ENCODE data around the gene TMED5. TPM values are rescaled to one million over a fixed set of nuclear protein-coding genes. Genes with fewer than 3 reads are reported as not detected.
"Not testable (repeated sequence)": the region's sequence is repeated elsewhere in the genome, so short reads cannot be mapped to it uniquely, and the experiment has no call there.

The TMED5 gene
- total RNA-seq, 2 donors from 2014 or later: 63.4 to 66.4 TPM

DNA sequence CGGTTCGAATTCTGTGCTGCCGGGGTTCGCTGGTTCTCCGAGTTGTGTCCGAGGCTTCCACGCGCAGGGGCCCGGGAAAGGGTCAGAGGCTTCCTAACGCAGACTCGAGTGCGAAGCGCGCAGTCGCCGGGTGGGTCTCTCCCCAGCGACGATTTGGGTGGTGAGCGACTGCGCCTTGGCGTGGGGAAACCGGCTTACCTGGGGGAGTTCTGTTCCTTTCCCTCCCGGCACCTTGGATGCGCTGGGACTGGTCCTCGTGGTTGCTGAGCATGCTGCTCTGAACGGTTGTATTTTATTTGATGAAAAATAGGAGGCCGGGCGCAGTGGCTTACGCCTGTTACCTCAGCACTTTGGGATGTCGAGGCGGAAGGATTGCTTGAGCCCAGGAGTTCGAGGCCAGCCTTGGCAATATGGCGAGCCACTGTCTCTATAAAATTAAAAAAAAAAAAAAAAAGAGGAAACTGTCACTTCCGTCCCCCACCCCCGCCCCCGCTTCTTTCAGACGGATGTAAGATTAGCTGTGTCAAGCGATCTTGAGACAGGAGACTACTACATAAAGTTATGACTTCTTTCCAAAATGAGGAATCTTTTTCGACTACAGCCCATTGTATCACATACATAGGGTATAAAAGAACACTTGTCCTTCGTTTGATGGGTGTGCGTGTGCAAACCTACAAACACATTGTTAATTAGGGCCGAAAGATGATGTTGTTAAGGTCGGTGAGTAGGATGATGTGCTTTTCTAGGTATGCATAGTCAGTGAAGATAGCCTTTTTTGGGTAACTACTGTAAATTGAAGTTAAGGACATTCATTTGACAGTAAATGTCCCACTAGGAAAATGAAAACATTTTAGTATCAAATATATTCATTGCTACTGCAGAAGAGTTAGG lies 755 bp upstream of the TMED5 start, which contains the start of gene CCDC18:
CCDC18 (plus strand) TSS at position 2 of the 891 bp plus-strand sequence. CDS start 2,638 bp downstream, outside the sequence.
- H3K27me3 ChIP-seq: no peaks in the 10 kb centered on the region
- DNase-seq: no peak
- peaks cover 6% of the 10 kb centered on the region for H3K4me1 ChIP-seq
- H3K36me3 ChIP-seq: no peaks in the 10 kb centered on the region
- peak within 1 kb of the TSS; percentile 99 for H3K27ac ChIP-seq
- H3K4me3 ChIP-seq: peak within 1 kb of the TSS; percentile 83
- H3K9me3 ChIP-seq: no peaks in the 10 kb centered on the region
- H3K9ac ChIP-seq (ENCODE audit: low read depth in 2 of 2, low read length in 2 of 2): peak within 1 kb of the TSS; percentile 98 to 99
- intact Hi-C loops (cut with DNase I): loop anchor here (5.0 kb wide), 1 partner anchor 104 kb away; the partner anchor contains the start of gene MTF2
- TF ChIP-seq, protein P1, sequence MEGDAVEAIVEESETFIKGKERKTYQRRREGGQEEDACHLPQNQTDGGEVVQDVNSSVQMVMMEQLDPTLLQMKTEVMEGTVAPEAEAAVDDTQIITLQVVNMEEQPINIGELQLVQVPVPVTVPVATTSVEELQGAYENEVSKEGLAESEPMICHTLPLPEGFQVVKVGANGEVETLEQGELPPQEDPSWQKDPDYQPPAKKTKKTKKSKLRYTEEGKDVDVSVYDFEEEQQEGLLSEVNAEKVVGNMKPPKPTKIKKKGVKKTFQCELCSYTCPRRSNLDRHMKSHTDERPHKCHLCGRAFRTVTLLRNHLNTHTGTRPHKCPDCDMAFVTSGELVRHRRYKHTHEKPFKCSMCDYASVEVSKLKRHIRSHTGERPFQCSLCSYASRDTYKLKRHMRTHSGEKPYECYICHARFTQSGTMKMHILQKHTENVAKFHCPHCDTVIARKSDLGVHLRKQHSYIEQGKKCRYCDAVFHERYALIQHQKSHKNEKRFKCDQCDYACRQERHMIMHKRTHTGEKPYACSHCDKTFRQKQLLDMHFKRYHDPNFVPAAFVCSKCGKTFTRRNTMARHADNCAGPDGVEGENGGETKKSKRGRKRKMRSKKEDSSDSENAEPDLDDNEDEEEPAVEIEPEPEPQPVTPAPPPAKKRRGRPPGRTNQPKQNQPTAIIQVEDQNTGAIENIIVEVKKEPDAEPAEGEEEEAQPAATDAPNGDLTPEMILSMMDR (IDR thresholded peaks at IDR 0.05): no peak

DNA sequence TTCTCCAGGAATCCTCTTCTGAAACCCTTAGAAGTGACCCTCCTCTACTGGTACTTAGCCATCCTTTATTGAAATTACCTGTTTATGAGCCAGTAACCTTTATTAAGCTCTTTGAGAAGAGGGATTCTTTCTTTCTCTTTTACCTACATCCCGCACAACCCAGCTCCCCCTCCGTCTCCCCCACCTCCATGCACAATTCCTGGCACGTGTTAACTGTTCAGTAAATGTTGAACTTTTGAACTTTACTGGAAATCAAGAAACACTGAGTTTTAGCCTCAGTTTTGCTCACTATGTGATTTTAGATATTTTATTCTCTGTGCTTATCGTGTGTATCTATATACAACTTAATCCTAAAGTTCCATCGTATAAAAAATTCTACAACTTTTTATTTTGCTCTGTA lies 1.8 kb downstream of the TMED5 start:
- peak overlapping the region; percentile 83 for H3K4me3 ChIP-seq
- peak overlapping the region in 1 of 2 donors; percentile 9 for H3K9ac ChIP-seq (ENCODE audit: low read depth in 2 of 2, low read length in 2 of 2)
- H3K27ac ChIP-seq: no peak overlapping the region
- H3K9me3 ChIP-seq: no peaks in the 10 kb centered on the region
- H3K27me3 ChIP-seq: no peaks in the 10 kb centered on the region
- H3K36me3 ChIP-seq: no peaks in the 10 kb centered on the region
- TF ChIP-seq, protein P1 (IDR thresholded peaks at IDR 0.05): no peak
- DNase-seq: no peak
- intact Hi-C loops (cut with DNase I): no loop called here
- peaks cover 6% of the 10 kb centered on the region for H3K4me1 ChIP-seq

DNA sequence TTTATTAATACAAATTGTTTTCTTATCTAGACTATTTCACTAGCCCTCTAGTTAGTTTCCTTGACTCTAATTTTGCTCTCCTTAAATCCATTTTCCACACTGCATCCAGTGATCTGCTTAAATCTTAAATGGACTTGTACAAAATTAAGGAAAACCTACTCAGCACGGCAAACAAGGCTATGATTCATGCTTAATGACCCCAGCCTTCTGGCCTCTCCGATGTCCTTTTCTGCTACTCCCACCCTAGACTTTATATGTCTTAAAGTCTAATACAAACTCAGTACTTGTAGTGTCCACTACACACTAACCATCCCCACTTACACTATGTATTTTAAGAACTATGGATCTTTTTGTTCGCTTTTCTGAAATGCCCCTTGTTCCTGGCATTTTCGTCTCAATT lies 2.2 kb downstream of the TMED5 start:
- TF ChIP-seq, protein P1 (IDR thresholded peaks at IDR 0.05): no peak
- no peak for DNase-seq
- intact Hi-C loops (cut with DNase I): no loop called here
- Histone ChIP-seq H3K4me1 (peaks cover 6% of the 10 kb centered on the region), H3K27me3 (no peaks in the 10 kb centered on the region), H3K27ac (no peak overlapping the region), H3K9ac (ENCODE audit: low read depth in 2 of 2, low read length in 2 of 2) (peak overlapping the region in 1 of 2 donors; percentile 9), H3K4me3 (peak overlapping the region; percentile 83), H3K9me3 (no peaks in the 10 kb centered on the region), H3K36me3 (no peaks in the 10 kb centered on the region)

DNA sequence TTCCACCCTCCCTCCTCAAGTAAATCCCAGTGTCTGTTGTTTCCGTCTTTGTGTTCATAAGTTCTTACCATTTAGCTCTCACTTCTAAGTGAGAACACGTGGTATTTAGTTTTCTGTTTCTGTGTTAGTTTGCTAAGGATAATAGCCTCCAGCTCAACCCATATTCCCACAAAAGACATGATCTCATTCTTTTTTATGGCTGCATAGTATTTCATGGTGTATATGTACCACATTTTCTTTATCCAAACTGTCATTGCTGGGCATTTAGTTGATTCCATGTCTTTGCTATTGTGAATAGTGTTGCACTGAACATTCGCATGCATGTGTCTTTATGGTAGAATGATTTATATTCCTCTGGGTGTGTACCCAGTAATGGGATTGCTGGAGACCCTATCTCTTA lies 5.6 kb downstream of the TMED5 start:
- H3K27me3 ChIP-seq; H3K4me1 ChIP-seq; H3K27ac ChIP-seq; DNase-seq; intact Hi-C loops (cut with DNase I); H3K9me3 ChIP-seq; H3K36me3 ChIP-seq; H3K4me3 ChIP-seq; H3K9ac ChIP-seq (ENCODE audit: low read depth in 2 of 2, low read length in 2 of 2): not testable (repeated sequence)

DNA sequence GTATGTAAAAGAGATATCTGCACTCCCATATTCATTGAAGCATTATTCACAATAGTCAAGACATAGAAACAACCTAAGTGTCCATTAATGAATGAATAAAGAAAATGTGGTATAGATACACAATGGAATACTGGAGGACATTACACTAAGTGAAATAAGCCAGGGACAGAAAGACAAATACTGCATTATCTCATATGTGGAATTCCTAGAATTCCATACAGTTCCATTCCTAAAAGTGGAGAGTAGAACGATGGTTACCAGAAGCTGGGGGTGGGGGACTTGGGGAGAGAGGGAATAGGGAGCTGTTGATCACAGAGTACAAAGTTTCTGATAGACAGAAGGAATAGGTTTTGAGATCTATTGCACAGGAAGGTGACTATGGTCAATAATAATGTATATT lies 7.4 kb downstream of the TMED5 start:
- TF ChIP-seq, protein P1 (IDR thresholded peaks at IDR 0.05): no peak
- H3K36me3 ChIP-seq: no peaks in the 10 kb centered on the region
- no peak overlapping the region for H3K9ac ChIP-seq (ENCODE audit: low read depth in 2 of 2, low read length in 2 of 2)
- intact Hi-C loops (cut with DNase I): no loop called here
- no peak overlapping the region for H3K4me3 ChIP-seq
- no peaks in the 10 kb centered on the region for H3K4me1 ChIP-seq
- H3K27me3 ChIP-seq: no peaks in the 10 kb centered on the region
- no peaks in the 10 kb centered on the region for H3K9me3 ChIP-seq
- H3K27ac ChIP-seq: no peak overlapping the region
- no peak for DNase-seq

DNA sequence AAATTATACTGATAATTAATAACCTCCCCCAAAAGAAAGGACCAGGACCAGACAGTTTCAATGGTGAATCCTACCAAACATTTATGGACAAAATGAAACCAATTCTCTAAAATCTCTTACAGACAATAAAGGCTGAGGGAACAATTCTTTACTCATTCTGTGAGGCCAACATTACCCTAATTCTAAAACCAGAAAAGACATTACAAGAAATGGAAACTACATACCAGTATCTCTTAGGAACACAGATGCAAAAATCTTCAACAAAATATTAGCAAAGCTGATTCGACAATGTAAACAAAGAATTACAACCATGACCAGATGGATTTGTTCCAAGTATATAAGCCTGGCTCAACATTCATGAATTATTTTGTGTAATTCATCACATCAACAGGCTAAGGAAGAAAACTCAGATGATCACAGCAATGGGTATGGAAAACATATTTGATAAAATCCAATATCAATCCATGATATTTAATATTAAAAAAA lies 8.6 kb downstream of the TMED5 start:
- H3K27ac ChIP-seq: no peak overlapping the region
- no peaks in the 10 kb centered on the region for H3K27me3 ChIP-seq
- H3K36me3 ChIP-seq: no peaks in the 10 kb centered on the region
- H3K9me3 ChIP-seq: no peaks in the 10 kb centered on the region
- no peak for DNase-seq
- TF ChIP-seq, protein P1 (IDR thresholded peaks at IDR 0.05): no peak
- H3K4me1 ChIP-seq: no peaks in the 10 kb centered on the region
- no peak overlapping the region for H3K9ac ChIP-seq (ENCODE audit: low read depth in 2 of 2, low read length in 2 of 2)
- no peak overlapping the region for H3K4me3 ChIP-seq
- intact Hi-C loops (cut with DNase I): no loop called here

DNA sequence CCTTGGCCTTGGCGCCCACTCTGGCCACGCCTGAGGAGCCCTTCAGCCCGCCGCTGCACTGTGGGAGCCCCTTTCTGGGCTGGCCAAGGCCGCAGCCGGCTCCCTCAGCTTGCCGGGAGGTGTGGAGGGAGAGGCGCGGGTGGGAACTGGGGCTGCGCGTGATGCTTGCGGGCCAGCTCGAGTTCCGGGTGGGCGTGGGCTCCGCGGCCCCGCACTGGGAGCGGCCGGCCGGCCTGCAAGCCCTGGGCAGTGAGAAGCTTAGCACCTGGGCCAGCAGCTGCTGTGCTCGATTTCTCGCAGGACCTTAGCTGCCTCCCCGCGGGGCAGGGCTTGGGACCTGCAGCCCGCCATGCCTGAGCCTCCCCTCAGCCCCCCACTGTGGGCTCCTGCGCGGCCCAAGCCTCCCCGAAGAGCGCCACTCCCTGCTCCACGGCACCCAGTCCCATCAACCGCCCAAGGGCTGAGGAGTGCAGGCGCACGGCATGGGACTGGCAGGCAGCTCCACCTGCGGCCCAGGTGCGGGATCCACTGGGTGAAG lies 10.0 kb downstream of the TMED5 start:
- H3K27ac ChIP-seq; H3K4me3 ChIP-seq; intact Hi-C loops (cut with DNase I); H3K9ac ChIP-seq (ENCODE audit: low read depth in 2 of 2, low read length in 2 of 2); H3K4me1 ChIP-seq; DNase-seq; H3K9me3 ChIP-seq; H3K36me3 ChIP-seq; H3K27me3 ChIP-seq: not testable (repeated sequence)

Measured in colonic mucosa (tissue), 4 donors.